Measurements from ENCODE around the gene TCEA2. TPM values are rescaled to one million over a fixed set of nuclear protein-coding genes. Genes with fewer than 3 reads are reported as not detected.

TCEA2 gene
- total and polyA plus RNA-seq, 2 donors (not counting 1 experiment from before 2014, with no cell fraction given) = 58.1 to 63.9 TPM

- peaks cover under 1% of the 10 kb centered on the region for H3K27me3 Mint-ChIP-seq
- H3K4me3 Mint-ChIP-seq = peak within 1 kb of the TSS; percentile 87
- no peaks in the 10 kb centered on the region for H3K9me3 Mint-ChIP-seq (ENCODE audit: insufficient read depth)
- Histone ChIP-seq H3K4me2 (replicated peaks; ENCODE audit: low read depth, low read length, poor library complexity, severe bottlenecking) (peak within 1 kb of the TSS; percentile 96), H3K27me3 (replicated peaks in 1 of 4; ENCODE audit: control extremely low read depth in 1 of 4, control insufficient read depth in 3 of 4, insufficient read depth in 4 of 4, low read length in 3 of 4) (peaks cover 0 to 11% (median 3%) of the 10 kb centered on the region in 4 experiments), H3K36me3 (replicated peaks in 1 of 2; ENCODE audit: control extremely low read depth in 1 of 2, control insufficient read depth in 1 of 2, extremely low read depth in 1 of 2, insufficient read depth in 2 of 2, low read length in 1 of 2) (peaks cover 0 to 12% of the 10 kb centered on the region in 2 experiments), H3K27ac (ENCODE audit: low read length in 2 of 2) (peak within 1 kb of the TSS; percentile 77 to 94), H4K20me1 (ENCODE audit: control insufficient read depth, insufficient read depth, low read length, poor library complexity, severe bottlenecking) (peaks cover 49% of the 10 kb centered on the region), H3K4me1 (ENCODE audit: control insufficient read depth in 2 of 2, insufficient read depth in 2 of 2, low read length in 2 of 2) (peaks cover 50 to 73% of the 10 kb centered on the region in 2 donors), H3K4me3 (ENCODE audit: control extremely low read depth in 1 of 5, extremely low read depth in 1 of 5, insufficient read depth in 1 of 5, low read depth in 2 of 5, low read length in 4 of 5) (peak within 1 kb of the TSS; percentile 80 to 98 (median 96)), H3K9ac (ENCODE audit: low read length) (peak within 1 kb of the TSS; percentile 85), H3K9me3 (ENCODE audit: control extremely low read depth in 1 of 3, control insufficient read depth in 2 of 3, insufficient read depth in 1 of 3, low read length in 2 of 3) (no peaks in the 10 kb centered on the region), H3K79me2 (ENCODE audit: control insufficient read depth, insufficient read depth, low read length) (peaks cover 19% of the 10 kb centered on the region), H2AFZ (ENCODE audit: insufficient read depth, low read depth, low read length, poor library complexity, severe bottlenecking) (peak within 1 kb of the TSS; percentile 65)
- TF ChIP-seq EZH2 (IDR thresholded peaks at IDR 0.05; ENCODE audit: borderline replicate concordance, insufficient read depth, low read depth, low read length, poor library complexity, severe bottlenecking) (no peak), CTCF (IDR thresholded peaks at IDR 0.05) (no peak)
- intact Hi-C loops (cut with micrococcal nuclease) = loop anchor here (5.0 kb wide), 1 partner anchor 98 kb away; the partner anchor contains the start of gene PRPF6
- peak within 1 kb of the TSS; percentile 93 for H3K27ac Mint-ChIP-seq
- 4% methylated on average over 62 of the region's 62 CpGs for WGBS (ENCODE audit: insufficient coverage)
- H3K4me1 Mint-ChIP-seq = peaks cover 56% of the 10 kb centered on the region
- ATAC-seq (ENCODE audit: low read depth) (no peak), DNase-seq (peak; percentile 84)
- CTCF ChIA-PET = interaction anchor here (1.0 to 11.8 kb wide), 10 partner anchors 11 to 100 kb away, joined by 3 to 220 read pairs (median 4); partner anchors contain the start of gene SAMD10
- POLR2A ChIA-PET = interaction anchor here (0.9 to 5.5 kb wide), 10 partner anchors 11 to 100 kb away, joined by 3 to 55 read pairs (median 6); partner anchors contain the start of genes SAMD10 and TCEA2
Observed at GRCh38 chr20:64080013-64080812, 17.2 kb downstream of the TCEA2 start, which contains the start of gene OPRL1. TSS of gene OPRL1 (plus strand) at chr20:64080082. CDS start at chr20:64092721, 12,639 bp downstream.

Data from B cell (primary cell).